ENCODE data around the gene PIP5K1C.

Gene PIP5K1C

GRCh38 chr19:3700242-3701032 lies at the start of gene PIP5K1C:
Gene PIP5K1C (minus strand): TSS chr19:3700468. CDS start chr19:3700390, 78 bp downstream.
- H3K9me3 Mint-ChIP-seq: no peaks in the 10 kb centered on the region
- H3K36me3 Mint-ChIP-seq: peaks cover 2% of the 10 kb centered on the region
- H3K4me3 Mint-ChIP-seq: peak within 1 kb of the TSS; percentile 92
- CTCF ChIA-PET: interaction anchor here (0.6 to 3.2 kb wide), 5 partner anchors 10 to 33 kb away, joined by 3 to 16 read pairs (median 9); no protein-coding TSS in a partner anchor
- peak; percentile 93 for DNase-seq
- peaks cover 19% of the 10 kb centered on the region for H3K4me1 Mint-ChIP-seq
- peaks cover 10% of the 10 kb centered on the region for H3K27me3 Mint-ChIP-seq
- H3K27ac Mint-ChIP-seq: peak within 1 kb of the TSS; percentile 83

GRCh38 chr19:3748965-3749364 lies 48.7 kb upstream of the PIP5K1C start:
- Mint-ChIP-seq H3K4me3 (no peak overlapping the region), H3K27ac (no peak overlapping the region), H3K9me3 (no peaks in the 10 kb centered on the region), H3K27me3 (no peaks in the 10 kb centered on the region), H3K36me3 (peaks cover 22% of the 10 kb centered on the region), H3K4me1 (no peaks in the 10 kb centered on the region)
- CTCF ChIA-PET: no interaction called here
- no peak for DNase-seq

DNA sequence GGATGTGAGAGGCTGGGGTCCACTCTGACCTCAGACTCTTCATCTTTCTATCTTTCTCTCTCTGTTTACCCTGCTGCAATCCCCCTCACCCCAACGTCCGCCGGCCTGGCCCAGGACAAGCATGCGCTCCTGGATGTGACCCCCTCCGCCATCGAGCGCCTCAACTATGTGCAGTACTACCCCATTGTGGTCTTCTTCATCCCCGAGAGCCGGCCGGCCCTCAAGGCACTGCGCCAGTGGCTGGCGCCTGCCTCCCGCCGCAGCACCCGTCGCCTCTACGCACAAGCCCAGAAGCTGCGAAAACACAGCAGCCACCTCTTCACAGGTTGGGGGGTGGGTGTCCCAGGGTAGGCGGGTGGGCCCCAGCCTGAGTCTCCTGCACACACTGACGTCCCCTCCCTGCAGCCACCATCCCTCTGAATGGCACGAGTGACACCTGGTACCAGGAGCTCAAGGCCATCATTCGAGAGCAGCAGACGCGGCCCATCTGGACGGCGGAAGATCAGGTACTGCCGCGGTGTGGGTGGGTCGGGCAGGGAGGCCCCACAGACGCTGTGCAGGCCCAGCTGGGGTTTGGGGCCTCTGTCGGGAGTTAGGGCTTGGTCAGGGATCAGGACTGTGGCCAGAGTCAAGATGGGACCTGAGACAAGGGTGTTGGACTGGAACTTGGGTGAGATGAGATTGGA lies 46.2 kb upstream of the PIP5K1C start:
- H3K9me3 Mint-ChIP-seq: no peaks in the 10 kb centered on the region
- peaks cover 17% of the 10 kb centered on the region for H3K36me3 Mint-ChIP-seq
- CTCF ChIA-PET: no interaction called here

GRCh38 chr19:3745363-3746045 lies 45.2 kb upstream of the PIP5K1C start:
- DNase-seq: no peak
- CTCF ChIA-PET: no interaction called here
- Mint-ChIP-seq H3K36me3 (peaks cover 11% of the 10 kb centered on the region), H3K4me1 (no peaks in the 10 kb centered on the region), H3K27me3 (no peaks in the 10 kb centered on the region), H3K27ac (no peak overlapping the region), H3K4me3 (no peak overlapping the region), H3K9me3 (no peaks in the 10 kb centered on the region)

More for the DNA sequence above, 46.2 kb upstream of the PIP5K1C start:
- no peak for DNase-seq
- Mint-ChIP-seq H3K27ac (peak overlapping the region; percentile 60), H3K27me3 (no peaks in the 10 kb centered on the region), H3K4me1 (no peaks in the 10 kb centered on the region), H3K4me3 (no peak overlapping the region)

DNA sequence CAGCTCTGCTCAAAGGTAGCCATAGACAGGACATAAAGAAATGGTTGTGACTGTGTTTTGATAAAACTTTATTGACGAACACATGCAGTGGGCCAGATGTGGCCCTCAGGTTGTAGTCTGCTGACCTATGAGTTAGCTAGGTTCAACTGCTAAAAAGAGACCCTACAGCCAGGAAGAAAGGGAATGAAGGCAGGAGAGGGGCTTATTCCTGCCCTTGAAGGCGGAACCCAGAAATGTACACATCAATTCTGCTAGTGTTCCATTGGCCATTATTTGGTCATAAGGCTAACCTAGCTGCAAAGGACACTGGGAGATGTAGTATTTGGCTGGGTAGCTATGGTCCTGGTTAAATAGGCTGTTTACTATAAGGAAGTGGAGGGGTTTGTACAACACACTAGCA lies 43.2 kb upstream of the PIP5K1C start:
- Mint-ChIP-seq H3K4me1 (peaks cover 14% of the 10 kb centered on the region), H3K27me3 (no peaks in the 10 kb centered on the region), H3K36me3 (no peaks in the 10 kb centered on the region), H3K9me3 (no peaks in the 10 kb centered on the region), H3K27ac (no peak overlapping the region), H3K4me3 (no peak overlapping the region)
- CTCF ChIA-PET: interaction anchor here (0.5 kb wide), 1 partner anchor 641 kb away, joined by 3 read pairs; no protein-coding TSS in a partner anchor
- no peak for DNase-seq

- Mint-ChIP-seq H3K27me3 (no peaks in the 10 kb centered on the region), H3K9me3 (no peaks in the 10 kb centered on the region), H3K4me1 (peaks cover 24% of the 10 kb centered on the region), H3K4me3 (no peak overlapping the region), H3K27ac (no peak overlapping the region), H3K36me3 (peaks cover 2% of the 10 kb centered on the region)
- CTCF ChIA-PET: no interaction called here
- no peak for DNase-seq
Observed at GRCh38 chr19:3740431-3740830, 40.2 kb upstream of the PIP5K1C start.

- DNase-seq: no peak
- no peaks in the 10 kb centered on the region for H3K9me3 Mint-ChIP-seq
- peaks cover 24% of the 10 kb centered on the region for H3K4me1 Mint-ChIP-seq
- H3K36me3 Mint-ChIP-seq: peaks cover 2% of the 10 kb centered on the region
- H3K27me3 Mint-ChIP-seq: peaks cover 8% of the 10 kb centered on the region
- CTCF ChIA-PET: interaction anchor here (1.3 kb wide), 1 partner anchor 110 kb away, joined by 4 read pairs; no protein-coding TSS in a partner anchor
- no peak overlapping the region for H3K4me3 Mint-ChIP-seq
- peak overlapping the region; percentile 95 for H3K27ac Mint-ChIP-seq
Observed at GRCh38 chr19:3738477-3739220, 38.4 kb upstream of the PIP5K1C start.

- Mint-ChIP-seq H3K27ac (peak overlapping the region; percentile 95), H3K4me3 (no peak overlapping the region), H3K36me3 (peaks cover 2% of the 10 kb centered on the region), H3K27me3 (peaks cover 11% of the 10 kb centered on the region), H3K9me3 (no peaks in the 10 kb centered on the region), H3K4me1 (peaks cover 24% of the 10 kb centered on the region)
- CTCF ChIA-PET: interaction anchor here (0.8 to 1.3 kb wide), 2 partner anchors 112 to 193 kb away, joined by 3 to 4 read pairs; no protein-coding TSS in a partner anchor
- DNase-seq: no peak
Observed at GRCh38 chr19:3737487-3738205, 37.4 kb upstream of the PIP5K1C start.

- H3K4me1 Mint-ChIP-seq: peaks cover 24% of the 10 kb centered on the region
- peaks cover 11% of the 10 kb centered on the region for H3K27me3 Mint-ChIP-seq
- no peak overlapping the region for H3K4me3 Mint-ChIP-seq
- DNase-seq: no peak
- H3K9me3 Mint-ChIP-seq: no peaks in the 10 kb centered on the region
- H3K36me3 Mint-ChIP-seq: peaks cover 2% of the 10 kb centered on the region
- CTCF ChIA-PET: no interaction called here
- H3K27ac Mint-ChIP-seq: no peak overlapping the region
Observed at GRCh38 chr19:3736106-3736724, 35.9 kb upstream of the PIP5K1C start.

DNA sequence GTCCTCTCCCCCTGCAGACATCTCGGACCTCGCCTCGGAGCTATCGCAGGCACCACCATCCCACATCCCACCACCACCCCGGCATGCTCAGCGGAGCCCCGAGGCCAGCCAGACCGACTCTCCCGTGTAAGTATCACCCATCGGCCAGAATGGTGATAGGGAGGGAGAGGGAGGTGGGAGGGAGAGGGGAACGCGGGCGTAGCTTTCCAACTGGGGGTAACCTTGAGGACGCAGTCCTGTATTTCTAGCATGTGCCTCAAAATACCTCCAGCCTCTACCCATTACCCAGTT lies 34.0 kb upstream of the PIP5K1C start:
- DNase-seq: no peak
- CTCF ChIA-PET: no interaction called here
- H3K9me3 Mint-ChIP-seq: no peaks in the 10 kb centered on the region
- H3K36me3 Mint-ChIP-seq: peaks cover 2% of the 10 kb centered on the region
- no peak overlapping the region for H3K27ac Mint-ChIP-seq
- H3K27me3 Mint-ChIP-seq: peaks cover 11% of the 10 kb centered on the region
- H3K4me3 Mint-ChIP-seq: no peak overlapping the region
- H3K4me1 Mint-ChIP-seq: peaks cover 17% of the 10 kb centered on the region

DNA sequence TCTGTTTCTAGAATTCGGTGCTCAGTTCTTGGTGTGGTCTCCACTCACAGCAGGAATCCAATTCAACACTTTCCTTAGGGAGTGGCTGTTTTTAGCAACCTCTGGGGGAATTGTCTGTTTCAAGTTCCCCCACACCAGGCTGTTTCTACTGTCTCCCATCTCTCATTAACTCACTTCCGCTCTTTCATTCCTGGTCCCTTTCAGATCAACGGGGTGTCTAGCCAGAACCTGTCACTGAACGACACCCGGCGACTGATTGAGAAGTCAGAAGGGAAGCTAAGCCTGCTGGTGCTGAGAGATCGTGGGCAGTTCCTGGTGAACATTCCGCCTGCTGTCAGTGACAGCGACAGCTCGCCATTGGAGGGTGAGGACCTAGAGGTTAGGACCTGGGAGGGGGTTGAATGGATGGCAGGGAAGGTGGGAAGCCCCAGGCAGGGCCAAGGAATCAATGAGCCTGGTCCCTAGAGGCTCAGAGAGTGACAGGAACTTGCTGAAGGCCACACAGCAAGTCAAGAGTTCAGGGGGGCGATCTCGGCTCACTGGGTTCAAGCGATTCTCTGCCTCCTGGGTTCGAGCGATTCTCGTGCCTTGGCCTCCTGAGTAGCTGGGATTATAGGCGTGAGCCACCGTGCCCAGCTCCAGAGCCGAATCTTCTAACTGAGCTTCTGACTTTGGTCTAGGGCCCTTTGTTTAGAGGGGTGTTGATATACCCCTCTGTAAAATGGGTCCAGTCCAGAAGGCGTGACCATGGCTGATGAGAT lies 33.5 kb upstream of the PIP5K1C start:
- H3K36me3 Mint-ChIP-seq: peaks cover 2% of the 10 kb centered on the region
- H3K27me3 Mint-ChIP-seq: peaks cover 11% of the 10 kb centered on the region
- no peak overlapping the region for H3K4me3 Mint-ChIP-seq
- CTCF ChIA-PET: no interaction called here
- peaks cover 12% of the 10 kb centered on the region for H3K4me1 Mint-ChIP-seq
- no peak overlapping the region for H3K27ac Mint-ChIP-seq
- no peaks in the 10 kb centered on the region for H3K9me3 Mint-ChIP-seq
- no peak for DNase-seq

- CTCF ChIA-PET: no interaction called here
- no peak for DNase-seq
- Mint-ChIP-seq H3K27ac (no peak overlapping the region), H3K27me3 (peaks cover 11% of the 10 kb centered on the region), H3K4me3 (no peak overlapping the region), H3K4me1 (no peaks in the 10 kb centered on the region), H3K36me3 (no peaks in the 10 kb centered on the region), H3K9me3 (no peaks in the 10 kb centered on the region)
Observed at GRCh38 chr19:3732108-3732507, 31.8 kb upstream of the PIP5K1C start.

All from activated naive CD4-positive, alpha-beta T cell treated with anti-CD3 and anti-CD28 coated beads, Interleukin-2, amount 10 ng/mL, durations not matched to agents 7 days and 5 days (primary cell).